Left forelimb (tissue), 1 donor: ENCODE data around the gene ZNF695.
"Not testable (repeated sequence)": the region's sequence is repeated elsewhere in the genome, so short reads cannot be mapped to it uniquely, and the experiment has no call there.

Source experiments
- DNase-seq: peaks from one replicate; pipeline ENCODE4 v3.0.0-alpha.2; 2018; ENCODE audit warnings: low spot score

The ZNF695 gene

GRCh38 chr1:247007511-247008405 is at the start of gene ZNF695:
Gene ZNF695 (minus strand): TSS chr1:247008057. CDS start chr1:247007908, 149 bp downstream.
- peak; percentile 94 for DNase-seq

- no peak for DNase-seq
Measured at GRCh38 chr1:247056071-247056470, 48.2 kb upstream of the ZNF695 start.

- no peak for DNase-seq
Measured at GRCh38 chr1:247054992-247055415, 47.1 kb upstream of the ZNF695 start.

- DNase-seq = no peak
Measured at GRCh38 chr1:247047702-247048101, 39.8 kb upstream of the ZNF695 start.

- DNase-seq = no peak
Measured at GRCh38 chr1:247047260-247047659, 39.4 kb upstream of the ZNF695 start.

- no peak for DNase-seq
Measured at GRCh38 chr1:247043406-247043805, 35.5 kb upstream of the ZNF695 start.

- DNase-seq = no peak
Measured at GRCh38 chr1:247037511-247038320, 29.9 kb upstream of the ZNF695 start.

GRCh38 chr1:247032306-247032705 is 24.4 kb upstream of the ZNF695 start:
- DNase-seq = not testable (repeated sequence)

- DNase-seq = not testable (repeated sequence)
Measured at GRCh38 chr1:247024658-247025057, 16.8 kb upstream of the ZNF695 start.

- no peak for DNase-seq
Measured at GRCh38 chr1:247013391-247013790, 5.5 kb upstream of the ZNF695 start.

- no peak for DNase-seq
Measured at GRCh38 chr1:247008406-247008799, 546 bp upstream of the ZNF695 start.

- not testable (repeated sequence) for DNase-seq
Measured at GRCh38 chr1:247004081-247004480, 3.8 kb downstream of the ZNF695 start.

GRCh38 chr1:246989901-246990300 is 18.0 kb downstream of the ZNF695 start:
- no peak for DNase-seq

- no peak for DNase-seq
Measured at GRCh38 chr1:246988316-246988715, 19.5 kb downstream of the ZNF695 start.

GRCh38 chr1:246987083-246987690 is 20.7 kb downstream of the ZNF695 start:
- DNase-seq = no peak

GRCh38 chr1:246978785-246979184 is 29.1 kb downstream of the ZNF695 start:
- DNase-seq = no peak

- no peak for DNase-seq
Measured at GRCh38 chr1:246978281-246978680, 29.6 kb downstream of the ZNF695 start.

GRCh38 chr1:246971969-246972368 is 35.9 kb downstream of the ZNF695 start:
- no peak for DNase-seq

GRCh38 chr1:246971090-246971721 is 36.7 kb downstream of the ZNF695 start:
- no peak for DNase-seq

- DNase-seq = no peak
Measured at GRCh38 chr1:246969621-246970020, 38.2 kb downstream of the ZNF695 start.

GRCh38 chr1:246966502-246966901 is 41.4 kb downstream of the ZNF695 start:
- no peak for DNase-seq
